ENCODE measurements around the gene EEF1G.
"Not testable (repeated sequence)": the region's sequence is repeated elsewhere in the genome, so short reads cannot be mapped to it uniquely, and the experiment has no call there.

Gene EEF1G

DNA sequence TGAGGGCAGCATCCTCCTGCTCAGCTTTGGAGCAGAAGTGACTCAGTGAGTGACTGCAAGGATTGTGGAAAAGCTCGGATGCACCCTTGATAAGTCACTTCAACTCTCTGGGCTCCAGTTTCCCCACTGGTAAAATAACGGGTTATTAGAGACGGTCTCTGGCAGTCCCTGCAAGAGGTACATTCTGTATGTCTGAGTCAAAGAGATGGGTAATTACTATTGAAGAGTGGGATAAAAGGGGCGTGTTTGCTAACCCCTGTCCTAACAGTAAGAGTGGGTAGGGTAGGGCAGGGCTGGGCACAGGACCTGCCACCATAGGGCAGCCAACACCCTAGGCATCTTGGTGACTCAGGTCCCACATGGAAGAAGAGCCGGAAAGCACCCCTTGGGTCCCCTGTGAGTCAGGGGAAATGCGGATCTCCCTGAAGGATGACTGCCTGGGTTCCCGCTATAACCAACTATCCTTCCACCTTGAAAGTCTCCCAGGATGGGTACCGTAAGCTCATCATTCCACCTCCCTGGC is 19.8 kb downstream of the EEF1G start:
- DNase-seq = no peak

GRCh38 chr11:62553080-62553838 is 20.4 kb downstream of the EEF1G start:
- DNase-seq = peak; percentile 52

- peak; percentile 32 for DNase-seq
Observed at GRCh38 chr11:62552485-62553079, 21.1 kb downstream of the EEF1G start.

- not testable (repeated sequence) for DNase-seq
Observed at GRCh38 chr11:62550478-62550877, 23.2 kb downstream of the EEF1G start.

DNA sequence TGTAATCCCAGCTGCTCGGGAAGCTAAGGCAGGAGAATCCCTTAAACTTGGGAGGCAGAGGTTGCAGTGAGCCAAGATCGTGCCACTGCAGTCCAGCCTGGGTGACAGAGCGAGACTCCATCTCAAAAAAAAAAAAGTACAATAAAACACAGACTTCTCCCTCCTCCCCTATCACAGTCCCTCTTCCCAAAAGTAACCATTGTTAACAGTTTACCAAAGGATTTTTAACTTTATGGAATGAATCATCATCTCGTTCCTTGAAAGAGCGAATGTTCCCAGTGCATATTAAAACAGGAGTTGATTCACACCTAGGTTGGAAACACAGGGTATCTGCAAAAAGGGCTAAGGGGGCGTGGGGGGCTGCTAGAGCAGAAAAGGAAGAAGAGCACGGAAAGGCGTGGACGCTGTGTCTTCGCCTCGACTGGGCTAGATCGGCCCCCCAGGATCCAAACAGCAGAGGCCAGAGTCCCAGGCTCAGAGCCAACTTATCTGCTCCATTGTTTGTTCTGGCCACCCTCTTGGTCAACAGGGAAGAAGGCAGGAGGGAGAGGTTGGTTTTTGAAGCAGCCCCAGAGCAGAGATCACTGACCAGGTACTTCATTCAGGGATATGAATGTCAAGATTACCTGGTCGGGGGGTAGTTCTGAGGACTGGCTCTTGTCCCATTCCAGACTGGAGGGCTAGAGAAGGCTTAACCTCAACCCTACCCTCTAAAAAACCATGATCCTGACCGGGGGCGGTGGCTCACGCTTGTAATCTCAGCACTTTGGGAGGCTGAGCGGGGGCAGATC is 25.0 kb downstream of the EEF1G start:
- DNase-seq = no peak

- DNase-seq = no peak
Observed at GRCh38 chr11:62547691-62548281, 25.9 kb downstream of the EEF1G start.

- DNase-seq = no peak
Observed at GRCh38 chr11:62546929-62547625, 26.6 kb downstream of the EEF1G start.

DNA sequence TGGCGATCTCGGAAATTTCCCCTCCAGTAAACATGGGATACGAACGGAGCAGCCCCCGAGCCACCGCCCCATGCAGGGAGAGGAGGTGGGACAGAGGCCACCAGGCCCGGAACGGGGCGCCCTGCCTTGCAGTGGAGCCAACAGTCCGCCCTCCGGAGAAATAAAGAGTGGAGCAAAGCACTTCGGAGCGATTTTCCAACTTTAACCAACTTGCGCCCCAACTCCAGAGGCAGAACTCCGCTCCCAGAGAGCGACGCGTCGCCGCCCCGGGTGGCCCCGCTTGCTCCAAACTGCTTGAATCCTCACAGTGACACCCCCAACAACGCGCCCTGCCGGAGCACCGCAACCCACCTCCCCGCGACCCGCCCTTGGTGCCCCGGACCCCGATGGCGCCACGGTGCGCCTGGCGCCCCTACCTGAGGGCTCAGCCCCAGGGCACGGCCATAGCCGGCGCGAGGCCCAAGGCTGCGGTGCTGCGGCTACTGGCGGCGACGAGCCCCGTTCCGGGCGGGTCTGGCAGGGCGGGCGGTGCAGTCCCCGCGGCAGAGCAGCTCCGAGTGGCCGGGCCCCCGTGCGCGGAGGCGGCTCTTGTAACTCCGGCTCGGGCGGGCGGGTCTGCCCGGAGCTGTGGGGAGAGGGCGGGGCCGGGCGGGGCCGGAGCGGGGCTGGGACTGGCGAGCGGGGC is 27.3 kb downstream of the EEF1G start, which contains the start of gene AHNAK:
TSS of gene AHNAK (minus strand) at position 563 of the 685 bp plus-strand sequence. CDS start 10,708 bp downstream, outside the sequence.
- peak; percentile 76 for DNase-seq

DNA sequence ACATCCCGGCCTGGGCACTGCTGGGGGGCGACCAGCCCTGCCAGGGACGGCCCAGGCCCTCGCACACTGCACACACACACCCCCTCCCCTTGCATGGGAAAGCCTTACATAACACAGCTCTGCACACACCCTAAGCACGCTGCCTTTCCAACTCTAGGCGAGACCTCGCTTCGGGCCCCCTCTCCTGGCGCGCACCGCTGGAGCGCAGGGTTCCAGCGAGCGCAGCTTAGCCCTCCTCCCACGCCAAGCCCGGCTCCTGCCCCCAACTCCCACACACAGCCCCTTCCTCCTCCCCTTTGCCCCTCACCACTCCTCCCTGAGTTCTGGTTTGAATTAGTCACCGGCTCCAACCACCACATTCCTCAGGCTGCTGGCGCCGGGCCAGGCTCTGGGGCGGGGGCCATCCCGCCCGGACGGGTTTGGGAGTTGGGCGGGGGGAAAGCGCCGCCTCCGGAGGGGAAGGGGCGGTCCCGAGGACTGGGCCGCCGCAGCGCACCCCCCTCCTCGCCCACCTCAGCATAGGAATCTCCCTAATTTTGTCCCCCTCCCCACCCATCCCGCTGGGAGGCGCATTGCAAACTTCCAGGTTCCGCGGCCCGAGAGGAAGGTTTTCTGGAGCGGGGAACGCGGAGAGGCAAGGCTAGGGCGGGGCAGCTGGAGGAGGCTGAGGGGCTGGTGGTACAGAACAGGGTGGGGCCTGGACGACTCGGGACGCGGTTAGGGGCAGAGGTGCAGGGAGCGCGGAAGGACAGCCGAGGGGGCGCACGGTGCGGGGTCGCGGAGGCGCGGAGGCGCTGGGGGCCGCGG is 28.1 kb downstream of the EEF1G start:
- DNase-seq = peak; percentile 53

DNA sequence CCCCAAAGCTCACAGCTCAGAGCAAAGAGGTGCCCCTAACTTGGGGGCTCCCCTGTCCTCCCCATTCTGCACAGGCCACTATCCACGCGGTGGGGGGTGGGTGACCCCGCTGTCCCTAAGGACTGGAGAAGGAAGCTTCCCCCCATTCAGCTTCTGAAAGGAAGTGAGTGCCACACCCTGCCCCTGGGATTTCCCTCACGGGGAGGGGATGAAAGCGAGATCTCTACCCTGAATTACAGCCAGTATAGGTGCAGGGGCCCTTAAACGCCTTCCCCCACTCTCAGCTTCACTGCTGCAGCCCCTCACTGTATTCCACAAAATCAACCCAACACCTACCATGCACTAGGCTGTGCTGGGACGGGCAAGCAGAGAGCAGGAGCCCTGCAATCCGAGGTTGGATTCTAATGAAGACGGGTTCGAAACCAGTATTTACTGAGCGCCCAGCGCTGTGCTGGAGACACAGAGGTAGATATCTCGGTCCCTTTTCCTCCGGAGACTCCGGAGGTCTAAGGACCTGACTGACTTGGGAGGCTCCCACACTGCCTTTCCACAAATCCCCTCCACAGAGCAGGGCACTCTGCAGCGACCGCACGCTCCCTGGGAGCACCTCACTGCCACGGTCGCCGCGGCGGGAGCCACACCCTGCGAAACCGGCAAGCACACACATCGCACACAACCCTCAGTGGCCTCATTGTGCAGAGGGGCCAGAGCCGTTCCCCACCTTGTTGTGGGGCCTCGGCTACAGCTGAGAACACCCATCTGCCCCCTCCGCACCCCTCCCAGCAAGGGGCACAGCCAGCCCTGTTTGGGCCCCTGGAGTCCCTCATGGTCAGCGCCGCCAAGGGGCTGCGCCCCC is 28.9 kb downstream of the EEF1G start:
- DNase-seq = peak; percentile 39

- no peak for DNase-seq
Observed at GRCh38 chr11:62543680-62544444, 29.8 kb downstream of the EEF1G start.

- DNase-seq = peak; percentile 82
Observed at GRCh38 chr11:62542750-62543567, 30.7 kb downstream of the EEF1G start.

GRCh38 chr11:62542111-62542745 is 31.5 kb downstream of the EEF1G start:
- no peak for DNase-seq

DNA sequence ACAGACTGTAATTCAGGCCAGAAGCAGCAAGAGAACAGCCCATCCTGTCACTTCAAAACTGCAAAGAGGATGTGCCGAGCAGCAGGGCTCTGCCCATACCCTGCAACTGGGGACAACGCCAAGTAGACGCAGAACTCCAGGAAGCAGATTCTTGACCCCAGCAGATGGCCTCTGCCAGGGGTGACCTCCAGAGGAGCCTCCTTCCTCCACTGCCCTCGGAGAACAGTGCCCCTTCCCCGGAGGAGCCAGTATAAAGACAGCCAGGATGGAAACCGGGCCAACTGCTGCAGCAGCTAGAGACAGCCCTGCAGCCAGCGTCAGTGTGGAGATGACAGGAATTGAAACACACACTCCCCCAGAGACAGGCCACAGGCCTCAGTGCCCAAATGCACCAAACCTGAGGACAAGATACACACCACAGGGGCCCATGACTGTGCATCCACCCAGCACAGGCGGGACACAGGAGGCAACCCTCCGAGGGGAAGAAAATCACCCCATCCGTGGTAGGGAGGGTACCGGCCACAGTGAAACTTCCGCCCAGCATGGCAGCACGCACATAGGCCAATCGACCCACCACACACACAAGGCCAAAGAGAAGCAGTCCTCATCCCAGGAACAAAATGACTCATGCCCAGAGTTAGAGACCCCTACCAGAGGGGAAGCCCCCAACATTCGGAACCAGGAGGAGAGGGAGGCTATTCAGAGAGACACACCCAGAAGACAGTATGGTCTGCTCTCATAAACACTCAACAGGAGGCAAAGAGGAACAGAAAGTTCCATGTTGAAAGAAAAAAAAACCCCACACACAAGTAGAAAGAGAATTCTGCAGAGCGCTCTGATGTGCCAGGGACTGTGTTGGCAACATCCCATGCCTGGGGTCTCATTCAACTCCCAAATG is 32.6 kb downstream of the EEF1G start:
- peak; percentile 37 for DNase-seq

- peak; percentile 72 for DNase-seq
Observed at GRCh38 chr11:62539238-62539925, 34.3 kb downstream of the EEF1G start.

Data from activated CD4-positive, alpha-beta T cell treated with anti-CD3 and anti-CD28 coated beads for 48 hours (primary cell).